ENCODE measurements around the gene CLASP1.

GRCh38 chr2:121362226-121362625, 287.0 kb downstream of the CLASP1 start:
- TF ChIP-seq CTCF (optimal IDR thresholded peaks at IDR 0.05 in 1 of 3, IDR thresholded peaks at IDR 0.05 in 1 of 3, conservative IDR thresholded peaks at IDR 0.05 in 1 of 3; ENCODE audit: extremely low read depth in 1 of 3, insufficient read depth in 2 of 3, low read length in 3 of 3) (no peak), EZH2 (IDR thresholded peaks at IDR 0.05; ENCODE audit: low read length) (no peak)

Data from keratinocyte (primary cell).